Prostate gland (tissue), 2 donors: Measurements from ENCODE around the gene SP7. TPM values are rescaled to one million over a fixed set of nuclear protein-coding genes. Genes with fewer than 3 reads are reported as not detected.
A peak's percentile ranks its signal among the peaks of the same experiment; 100 is the strongest.
"Not testable (repeated sequence)": the region's sequence is repeated elsewhere in the genome, so short reads cannot be mapped to it uniquely, and the experiment has no call there.

Experiments
- DNase-seq: peaks from one replicate; pipeline ENCODE4 v3.0.0-alpha.2; 2019; ENCODE audit warnings: low spot score
- H3K27ac ChIP-seq, 2 donors: fragments of 200-600 bp; sonication (generic); 2 replicates each; pipeline ENCODE4 v1.5.1; 2017 to 2019
- H3K27me3 ChIP-seq: fragments of 200-600 bp; sonication (generic); replicated peaks from 2 replicates; pipeline ENCODE4 v1.5.1; 2019; ENCODE audit not compliant: insufficient read depth
- H3K36me3 ChIP-seq, 2 donors: fragments of 200-600 bp; sonication (generic); 1 replicate in 1 of 2; 2 replicates in 1 of 2; pipeline versions ENCODE4 v1.5.1 to v1.8.1; 2017 to 2019
- H3K4me1 ChIP-seq: fragments of 200-600 bp; sonication (generic); replicated peaks from 2 replicates; pipeline ENCODE4 v1.5.1; 2019
- H3K4me3 ChIP-seq, 2 donors: fragments of 200-600 bp; sonication (generic); 2 replicates each; pipeline ENCODE4 v1.5.1; 2017 to 2019
- H3K9me3 ChIP-seq: fragments of 200-600 bp; sonication (generic); 2 replicates; pipeline ENCODE4 v1.5.1; 2017
- POLR2A ChIP-seq: fragments of 450-650 bp; IDR thresholded peaks from one replicate; pipeline ENCODE4 v1.6.1; 2016; ENCODE audit warnings: antibody characterized with exemption, mild to moderate bottlenecking
- POLR2AphosphoS5 ChIP-seq: sonication (generic); formaldehyde crosslinking; IDR thresholded peaks from one replicate; pipeline ENCODE4 v1.6.1; 2017; ENCODE audit warnings: antibody characterized with exemption
- WGBS: methylation state at CpG from one replicate; pipeline ENCODE4 v1.1.5; 2018; 5-methylcytosine and 5-hydroxymethylcytosine counted together
- intact Hi-C: fragments of 100-400 bp; cut with DNase I; formaldehyde crosslinking; loops from one replicate; pipeline ENCODE4 v1.14.2; 2022
- total RNA-seq, 2 donors: library from RNA; depleted of rRNA; stranded (reverse); fragments of >200 nt; gene quantifications; one replicate each; pipeline ENCODE4 v1.1.0, GENCODE V29; 2016
- TF ChIP-seq, protein P1 (sequence below), 4 experiments: fragments of 200-600 bp in 2 of 4; fragments of 450-650 bp in 2 of 4; sonication (generic) in 2 of 4; IDR thresholded peaks; 1 replicate in 3 of 4; 2 replicates in 1 of 4; pipeline ENCODE4 v1.5.1; 2016 to 2019; ENCODE audit warnings: antibody characterized with exemption in 4 of 4, mild to moderate bottlenecking in 2 of 4, moderate library complexity in 2 of 4

Gene SP7
- total RNA-seq, 2 donors from 2014 or later: not detected

- DNase-seq: no peak
- intact Hi-C loops: no loop called here
- H3K27me3 ChIP-seq: no peaks in the 10 kb centered on the region
- peaks cover 12% of the 10 kb centered on the region for H3K4me1 ChIP-seq
- 66% methylated on average over 2 of the region's 2 CpGs for WGBS
- no peak overlapping the region for H3K4me3 ChIP-seq
- no peak overlapping the region for H3K27ac ChIP-seq
- no peaks in the 10 kb centered on the region for H3K36me3 ChIP-seq
- TF ChIP-seq, protein P1, sequence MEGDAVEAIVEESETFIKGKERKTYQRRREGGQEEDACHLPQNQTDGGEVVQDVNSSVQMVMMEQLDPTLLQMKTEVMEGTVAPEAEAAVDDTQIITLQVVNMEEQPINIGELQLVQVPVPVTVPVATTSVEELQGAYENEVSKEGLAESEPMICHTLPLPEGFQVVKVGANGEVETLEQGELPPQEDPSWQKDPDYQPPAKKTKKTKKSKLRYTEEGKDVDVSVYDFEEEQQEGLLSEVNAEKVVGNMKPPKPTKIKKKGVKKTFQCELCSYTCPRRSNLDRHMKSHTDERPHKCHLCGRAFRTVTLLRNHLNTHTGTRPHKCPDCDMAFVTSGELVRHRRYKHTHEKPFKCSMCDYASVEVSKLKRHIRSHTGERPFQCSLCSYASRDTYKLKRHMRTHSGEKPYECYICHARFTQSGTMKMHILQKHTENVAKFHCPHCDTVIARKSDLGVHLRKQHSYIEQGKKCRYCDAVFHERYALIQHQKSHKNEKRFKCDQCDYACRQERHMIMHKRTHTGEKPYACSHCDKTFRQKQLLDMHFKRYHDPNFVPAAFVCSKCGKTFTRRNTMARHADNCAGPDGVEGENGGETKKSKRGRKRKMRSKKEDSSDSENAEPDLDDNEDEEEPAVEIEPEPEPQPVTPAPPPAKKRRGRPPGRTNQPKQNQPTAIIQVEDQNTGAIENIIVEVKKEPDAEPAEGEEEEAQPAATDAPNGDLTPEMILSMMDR (IDR thresholded peaks at IDR 0.05): no peak
- no peaks in the 10 kb centered on the region for H3K9me3 ChIP-seq
These were observed 40.6 kb upstream of the SP7 start for GRCh38 chr12:53376747-53377146.

DNA sequence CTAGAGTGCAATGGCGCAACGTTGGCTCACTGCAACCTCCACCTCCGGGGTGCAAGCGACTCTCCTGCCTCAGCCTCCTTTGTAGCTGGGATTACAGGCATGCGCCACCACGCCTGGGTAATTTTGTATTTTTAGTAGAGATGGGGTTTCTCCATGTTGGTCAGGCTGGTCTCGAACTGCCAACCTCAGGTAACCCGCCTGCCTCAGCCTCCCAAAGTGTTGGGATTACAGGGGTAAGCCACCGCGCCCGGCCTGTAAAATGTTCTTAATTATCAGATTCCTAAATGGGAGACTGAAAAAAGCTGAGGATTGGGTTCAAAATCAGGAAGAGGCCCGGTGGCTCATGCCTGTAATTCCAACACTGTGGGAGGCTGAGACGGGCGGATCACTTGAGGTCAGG is 38.1 kb upstream of the SP7 start:
- 87% methylated on average over 14 of the region's 14 CpGs for WGBS
- intact Hi-C loops, H3K27me3 ChIP-seq, H3K9me3 ChIP-seq, DNase-seq, H3K4me1 ChIP-seq, H3K4me3 ChIP-seq, H3K36me3 ChIP-seq: not testable (repeated sequence)
- H3K27ac ChIP-seq: peak overlapping the region; percentile 71 to 94

- H3K9me3 ChIP-seq, H3K36me3 ChIP-seq, DNase-seq, H3K4me3 ChIP-seq, H3K27me3 ChIP-seq, H3K4me1 ChIP-seq, intact Hi-C loops: not testable (repeated sequence)
- H3K27ac ChIP-seq: peak overlapping the region; percentile 71 to 94
- WGBS: 67% methylated on average over 6 of the region's 6 CpGs
These were observed 37.5 kb upstream of the SP7 start for GRCh38 chr12:53373554-53374133.

DNA sequence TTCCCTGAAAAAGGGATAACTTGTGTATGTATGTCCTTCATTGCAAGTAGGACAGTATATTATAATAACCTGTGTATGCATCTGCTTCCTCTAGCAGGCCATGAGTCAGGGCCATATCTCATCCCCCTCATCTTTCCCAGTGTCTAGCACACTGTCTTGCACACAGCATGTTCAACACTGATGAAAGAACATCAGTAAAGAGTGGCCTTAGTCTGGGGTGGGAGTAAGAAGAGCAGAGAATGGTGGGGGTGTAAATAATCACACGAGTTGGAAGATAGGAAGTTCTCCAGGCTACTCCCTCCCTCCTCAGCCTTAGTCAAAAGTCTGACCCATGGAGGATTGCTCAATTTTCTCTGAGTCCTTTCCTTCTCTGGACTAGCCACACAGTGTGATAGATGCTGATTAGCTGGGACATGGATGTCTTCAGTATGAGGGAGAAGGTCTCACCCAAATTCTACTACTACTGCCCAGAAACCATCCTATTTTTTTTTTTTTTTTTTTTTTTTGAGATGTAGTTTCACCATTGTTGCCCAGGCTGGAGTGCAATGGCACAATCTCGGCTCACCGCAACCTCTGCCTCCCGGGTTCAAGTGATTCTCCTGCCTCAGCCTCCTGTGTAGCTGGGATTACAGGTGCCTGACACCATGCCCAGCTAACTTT is 29.2 kb upstream of the SP7 start:
- Histone ChIP-seq H3K9me3 (no peaks in the 10 kb centered on the region), H3K4me1 (no peaks in the 10 kb centered on the region), H3K27ac (no peak overlapping the region), H3K36me3 (no peaks in the 10 kb centered on the region), H3K4me3 (no peak overlapping the region), H3K27me3 (no peaks in the 10 kb centered on the region)
- intact Hi-C loops: no loop called here
- 81% methylated on average over 4 of the region's 4 CpGs for WGBS
- no peak for DNase-seq
- TF ChIP-seq, protein P1 (IDR thresholded peaks at IDR 0.05): no peak
- TF ChIP-seq POLR2AphosphoS5 (no peak), POLR2A (no peak)

DNA sequence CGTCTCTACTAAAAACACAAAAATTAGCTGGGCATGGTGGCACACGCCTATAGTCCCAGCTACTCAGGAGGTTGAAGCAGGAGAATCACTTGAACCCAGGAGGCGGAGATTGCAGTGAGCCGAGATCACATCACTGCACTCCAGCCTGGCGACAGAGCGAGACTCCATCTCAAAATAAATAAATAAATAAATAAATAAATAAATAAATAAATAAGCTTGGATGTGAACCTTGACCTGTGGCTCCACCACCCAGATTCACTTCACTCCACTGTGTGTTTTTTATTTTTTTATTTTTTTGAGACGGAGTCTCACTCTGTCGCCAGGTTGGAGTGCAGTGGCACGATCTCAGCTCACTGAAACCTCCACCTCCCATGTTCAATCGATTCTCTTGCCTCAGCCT is 25.5 kb upstream of the SP7 start:
- WGBS: 95% methylated on average over 10 of the region's 10 CpGs
- DNase-seq, intact Hi-C loops: not testable (repeated sequence)

DNA sequence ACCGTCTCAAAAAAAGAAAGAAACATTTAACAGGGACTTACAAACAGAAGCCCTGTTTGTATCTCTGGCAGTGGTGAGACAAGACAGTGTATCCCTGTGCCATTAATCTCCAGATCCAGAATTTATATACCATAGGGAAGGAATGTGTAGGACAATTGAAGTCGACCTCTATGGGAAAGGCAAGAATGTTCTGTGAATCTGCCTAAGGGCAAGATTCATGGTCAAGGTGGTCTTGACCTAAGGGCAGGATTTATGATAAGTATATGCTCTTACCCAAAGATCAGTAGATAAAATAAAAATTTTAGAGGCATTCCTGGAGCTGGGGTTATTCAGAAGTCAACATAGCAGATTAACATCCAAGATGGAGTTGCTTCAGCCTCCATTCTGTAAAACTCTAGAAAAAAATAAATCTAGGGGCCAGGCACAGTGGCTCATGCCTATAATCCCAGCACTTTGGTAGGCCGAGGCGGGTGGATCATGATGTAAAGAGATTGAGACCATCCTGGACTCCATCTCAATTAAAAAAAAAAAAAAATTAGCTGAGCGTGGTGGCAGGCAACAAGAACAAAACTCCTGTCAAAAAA is 22.8 kb upstream of the SP7 start:
- TF ChIP-seq, protein P1 (IDR thresholded peaks at IDR 0.05): no peak
- TF ChIP-seq POLR2A (no peak), POLR2AphosphoS5 (no peak)
- Histone ChIP-seq H3K27ac (no peak overlapping the region), H3K27me3 (no peaks in the 10 kb centered on the region), H3K36me3 (no peaks in the 10 kb centered on the region), H3K4me1 (no peaks in the 10 kb centered on the region), H3K9me3 (no peaks in the 10 kb centered on the region), H3K4me3 (no peak overlapping the region)
- intact Hi-C loops: no loop called here
- WGBS: 78% methylated on average over 5 of the region's 5 CpGs
- no peak for DNase-seq

More for the DNA sequence above, 25.5 kb upstream of the SP7 start:
- H3K9me3 ChIP-seq, H3K4me3 ChIP-seq, H3K36me3 ChIP-seq, H3K27me3 ChIP-seq, H3K4me1 ChIP-seq, H3K27ac ChIP-seq: not testable (repeated sequence)
